GM12878 (cell line): ENCODE data around the gene TMEM63B. TPM values are rescaled to one million over a fixed set of nuclear protein-coding genes. Genes with fewer than 3 reads are reported as not detected.

Source experiments
- BHLHE40 ChIP-seq, 2 experiments: fragments of 450-650 bp in 1 of 2; IDR thresholded peaks; 2 replicates each; pipeline ENCODE4 v1.6.1; 2011 to 2017; ENCODE audit warnings: low read depth in 2 of 2, borderline replicate concordance in 1 of 2, improper control_type of control experiment in 1 of 2, low read length in 1 of 2, mild to moderate bottlenecking in 1 of 2
- CHD1 ChIP-seq: IDR thresholded peaks from 2 replicates; pipeline ENCODE4 v1.6.1; 2012; ENCODE audit warnings: low read depth, low read length, improper control_type of control experiment
- CHD2 ChIP-seq: IDR thresholded peaks from 2 replicates; pipeline ENCODE4 v1.6.1; 2011; ENCODE audit warnings: low read depth, low read length, improper control_type of control experiment, borderline replicate concordance
- CREB1 ChIP-seq: IDR thresholded peaks from 2 replicates; pipeline ENCODE4 v1.6.1; 2012; ENCODE audit warnings: low read depth, mild to moderate bottlenecking, inconsistent platforms
- CREM ChIP-seq: IDR thresholded peaks from 2 replicates; pipeline ENCODE4 v1.6.1; 2014; ENCODE audit warnings: antibody characterized with exemption, low read depth
- ETV6 ChIP-seq, 2 experiments: fragments of 450-650 bp in 1 of 2; IDR thresholded peaks in 1 of 2; conservative IDR thresholded peaks in 1 of 2; 2 replicates each; pipeline ENCODE4 v1.6.1; 2014; ENCODE audit warnings: antibody characterized with exemption in 1 of 2, borderline replicate concordance in 1 of 2, low read depth in 1 of 2, mild to moderate bottlenecking in 1 of 2, moderate library complexity in 1 of 2
- FOXK2 ChIP-seq: fragments of 450-650 bp; IDR thresholded peaks from 2 replicates; pipeline ENCODE4 v1.6.1; 2017; ENCODE audit warnings: mild to moderate bottlenecking, moderate library complexity
- HDGF ChIP-seq: fragments of 450-650 bp; IDR thresholded peaks from 2 replicates; pipeline ENCODE4 v1.6.1; 2016; ENCODE audit warnings: antibody characterized with exemption
- IRF4 ChIP-seq: IDR thresholded peaks from 2 replicates; pipeline ENCODE4 v1.6.1; 2011; ENCODE audit warnings: low read depth, low read length
- MYB ChIP-seq: fragments of 150-350 bp; IDR thresholded peaks from 2 replicates; pipeline ENCODE4 v1.6.1; 2014; ENCODE audit warnings: mild to moderate bottlenecking, low read depth, low read length, borderline replicate concordance
- PAX5 ChIP-seq: IDR thresholded peaks from 2 replicates; pipeline ENCODE4 v1.6.1; 2011; ENCODE audit warnings: low read depth, low read length, borderline replicate concordance
- POLR2AphosphoS5 ChIP-seq: IDR thresholded peaks from 2 replicates; pipeline ENCODE4 v1.6.1; 2011; ENCODE audit warnings: mild to moderate bottlenecking, low read length, inconsistent platforms
- RAD21 ChIP-seq: IDR thresholded peaks from 2 replicates; pipeline ENCODE4 v1.6.1; 2011; ENCODE audit warnings: mild to moderate bottlenecking, low read depth, low read length, moderate library complexity; ENCODE audit not compliant: insufficient read depth
- RB1 ChIP-seq: fragments of 450-650 bp; formaldehyde crosslinking; IDR thresholded peaks from 2 replicates; pipeline ENCODE4 v1.6.1; 2017; ENCODE audit warnings: mild to moderate bottlenecking, borderline replicate concordance
- RUNX3 ChIP-seq: IDR thresholded peaks from 2 replicates; pipeline ENCODE4 v1.6.1; 2012; ENCODE audit warnings: low read length, inconsistent platforms
- SMC3 ChIP-seq: IDR thresholded peaks from 2 replicates; pipeline ENCODE4 v1.6.1; 2011; ENCODE audit warnings: low read length, improper control_type of control experiment, borderline replicate concordance
- SREBF1 ChIP-seq: IDR thresholded peaks from 2 replicates; pipeline ENCODE4 v1.6.1; 2012; ENCODE audit warnings: mild to moderate bottlenecking, low read length
- STAT3 ChIP-seq: IDR thresholded peaks from 2 replicates; pipeline ENCODE4 v1.6.1; 2011; ENCODE audit warnings: low read depth, low read length, improper control_type of control experiment
- ZBED1 ChIP-seq: IDR thresholded peaks from 2 replicates; pipeline ENCODE4 v1.6.1; 2016; ENCODE audit warnings: borderline replicate concordance
- ZSCAN29 ChIP-seq: fragments of 450-650 bp; IDR thresholded peaks from 2 replicates; pipeline ENCODE4 v1.6.1; 2017; ENCODE audit warnings: mild to moderate bottlenecking, moderate library complexity
- ZZZ3 ChIP-seq: IDR thresholded peaks from 2 replicates; pipeline ENCODE4 v1.6.1; 2011; ENCODE audit warnings: low read depth; ENCODE audit not compliant: control insufficient read depth, insufficient read length
- polyA plus RNA-seq, 11 experiments: library from polyadenylated mRNA; depleted of rRNA in 4 of 11; unstranded in 6 of 11; stranded (reverse) in 5 of 11; fragments of >200 nt; fragmentation: Nextera tagmentation in 4 of 11; fragmentation: Illumina TruSeq in 1 of 11; extraction: Ambion mirVana in 4 of 11; extraction: Trizol in 1 of 11; gene quantifications; 1 replicate in 1 of 11; 2 replicates in 10 of 11; pipeline versions ENCODE4 v1.2.1 to v1.2.3, GENCODE V29; 2011 to 2016; ENCODE audit warnings: inconsistent platforms in 2 of 11, missing spikeins in 2 of 11, low read depth in 1 of 11
- total RNA-seq, 4 experiments: library from RNA; depleted of rRNA in 3 of 4; stranded (reverse); fragments of >200 nt in 3 of 4; fragmentation: Illumina TruSeq in 1 of 4; extraction: Trizol in 1 of 4; gene quantifications; 2 replicates each; pipeline versions ENCODE4 v1.2.1 to v1.2.3, GENCODE V29; 2013 to 2021
- TF ChIP-seq, protein P1 (sequence below): fragments of 450-650 bp; IDR thresholded peaks from 2 replicates; pipeline ENCODE4 v1.6.1; 2016; ENCODE audit warnings: mild to moderate bottlenecking
- TF ChIP-seq, protein P2 (sequence below): IDR thresholded peaks from 2 replicates; pipeline ENCODE4 v1.6.1; 2012; ENCODE audit warnings: low read depth, low read length, improper control_type of control experiment
- TF ChIP-seq, protein P3 (sequence below): fragments of 450-650 bp; IDR thresholded peaks from 2 replicates; pipeline ENCODE4 v1.6.1; 2017; ENCODE audit warnings: borderline replicate concordance
- TF ChIP-seq, protein P4 (sequence below): fragments of 450-650 bp; formaldehyde crosslinking; IDR thresholded peaks from 2 replicates; pipeline ENCODE4 v1.5.0; 2022; ENCODE audit warnings: mild to moderate bottlenecking, missing genetic modification characterization
- TF ChIP-seq, protein P5 (sequence below): IDR thresholded peaks from 2 replicates; pipeline ENCODE4 v1.6.1; 2012; ENCODE audit warnings: low read length, inconsistent platforms

TMEM63B gene
- total and polyA plus RNA-seq, 10 of the 15 experiments (the other 5 are each of a cell fraction or from before 2014, with no cell fraction given) = 0.09 to 15.0 (median 7.1) TPM; not detected in 1

DNA sequence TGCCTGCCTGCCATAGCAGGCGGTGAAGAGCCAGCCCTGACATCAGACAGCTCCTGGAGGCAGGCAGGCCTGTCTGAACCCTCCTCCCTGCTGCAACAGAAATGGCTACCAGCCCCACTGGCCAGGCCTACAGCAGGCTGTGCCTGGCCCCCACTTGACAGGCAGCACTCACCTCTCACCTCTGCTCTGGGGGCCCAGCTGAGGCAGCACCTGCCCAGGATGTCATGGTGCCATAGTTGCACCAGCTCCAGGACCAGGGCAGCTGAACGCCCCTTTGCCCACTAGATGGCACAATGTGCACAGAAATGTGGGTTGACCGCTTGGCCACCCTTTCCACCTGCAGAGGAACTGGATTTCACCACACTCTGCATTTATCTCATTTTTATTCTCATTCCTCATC is 30.7 kb upstream of the TMEM63B start (continued):
- TF ChIP-seq MYB (no peak), CREB1 (no peak), CHD2 (no peak), STAT3 (no peak), IRF4 (no peak), SMC3 (peak; percentile 83), ETV6 (conservative IDR thresholded peaks at IDR 0.05 in 1 of 2, IDR thresholded peaks at IDR 0.05 in 1 of 2; ENCODE audit: borderline replicate concordance in 1 of 2, low read depth in 1 of 2) (no peak), POLR2AphosphoS5 (no peak), PAX5 (peak; percentile 60; the same call in 1 of the 2 replicates), BHLHE40 (IDR thresholded peaks at IDR 0.05; ENCODE audit: borderline replicate concordance in 1 of 2, low read depth in 2 of 2, low read length in 1 of 2) (peak; percentile 25 to 40; a peak in 1 of 4 replicates), ZZZ3 (no peak), CHD1 (no peak), SREBF1 (no peak), RAD21 (peak; percentile 90), ZSCAN29 (no peak), HDGF (peak; percentile 51; the same call in 1 of the 2 replicates), FOXK2 (no peak), RB1 (no peak), RUNX3 (peak; percentile 45; the same call in 1 of the 2 replicates), CREM (no peak), ZBED1 (no peak)
- TF ChIP-seq, protein P1, sequence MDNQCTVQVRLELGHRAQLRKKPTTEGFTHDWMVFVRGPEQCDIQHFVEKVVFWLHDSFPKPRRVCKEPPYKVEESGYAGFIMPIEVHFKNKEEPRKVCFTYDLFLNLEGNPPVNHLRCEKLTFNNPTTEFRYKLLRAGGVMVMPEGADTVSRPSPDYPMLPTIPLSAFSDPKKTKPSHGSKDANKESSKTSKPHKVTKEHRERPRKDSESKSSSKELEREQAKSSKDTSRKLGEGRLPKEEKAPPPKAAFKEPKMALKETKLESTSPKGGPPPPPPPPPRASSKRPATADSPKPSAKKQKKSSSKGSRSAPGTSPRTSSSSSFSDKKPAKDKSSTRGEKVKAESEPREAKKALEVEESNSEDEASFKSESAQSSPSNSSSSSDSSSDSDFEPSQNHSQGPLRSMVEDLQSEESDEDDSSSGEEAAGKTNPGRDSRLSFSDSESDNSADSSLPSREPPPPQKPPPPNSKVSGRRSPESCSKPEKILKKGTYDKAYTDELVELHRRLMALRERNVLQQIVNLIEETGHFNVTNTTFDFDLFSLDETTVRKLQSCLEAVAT = no peak
- TF ChIP-seq, protein P2, sequence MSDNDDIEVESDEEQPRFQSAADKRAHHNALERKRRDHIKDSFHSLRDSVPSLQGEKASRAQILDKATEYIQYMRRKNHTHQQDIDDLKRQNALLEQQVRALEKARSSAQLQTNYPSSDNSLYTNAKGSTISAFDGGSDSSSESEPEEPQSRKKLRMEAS = no peak
- TF ChIP-seq, protein P3, sequence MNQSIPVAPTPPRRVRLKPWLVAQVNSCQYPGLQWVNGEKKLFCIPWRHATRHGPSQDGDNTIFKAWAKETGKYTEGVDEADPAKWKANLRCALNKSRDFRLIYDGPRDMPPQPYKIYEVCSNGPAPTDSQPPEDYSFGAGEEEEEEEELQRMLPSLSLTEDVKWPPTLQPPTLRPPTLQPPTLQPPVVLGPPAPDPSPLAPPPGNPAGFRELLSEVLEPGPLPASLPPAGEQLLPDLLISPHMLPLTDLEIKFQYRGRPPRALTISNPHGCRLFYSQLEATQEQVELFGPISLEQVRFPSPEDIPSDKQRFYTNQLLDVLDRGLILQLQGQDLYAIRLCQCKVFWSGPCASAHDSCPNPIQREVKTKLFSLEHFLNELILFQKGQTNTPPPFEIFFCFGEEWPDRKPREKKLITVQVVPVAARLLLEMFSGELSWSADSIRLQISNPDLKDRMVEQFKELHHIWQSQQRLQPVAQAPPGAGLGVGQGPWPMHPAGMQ = no peak
- TF ChIP-seq, protein P4, sequence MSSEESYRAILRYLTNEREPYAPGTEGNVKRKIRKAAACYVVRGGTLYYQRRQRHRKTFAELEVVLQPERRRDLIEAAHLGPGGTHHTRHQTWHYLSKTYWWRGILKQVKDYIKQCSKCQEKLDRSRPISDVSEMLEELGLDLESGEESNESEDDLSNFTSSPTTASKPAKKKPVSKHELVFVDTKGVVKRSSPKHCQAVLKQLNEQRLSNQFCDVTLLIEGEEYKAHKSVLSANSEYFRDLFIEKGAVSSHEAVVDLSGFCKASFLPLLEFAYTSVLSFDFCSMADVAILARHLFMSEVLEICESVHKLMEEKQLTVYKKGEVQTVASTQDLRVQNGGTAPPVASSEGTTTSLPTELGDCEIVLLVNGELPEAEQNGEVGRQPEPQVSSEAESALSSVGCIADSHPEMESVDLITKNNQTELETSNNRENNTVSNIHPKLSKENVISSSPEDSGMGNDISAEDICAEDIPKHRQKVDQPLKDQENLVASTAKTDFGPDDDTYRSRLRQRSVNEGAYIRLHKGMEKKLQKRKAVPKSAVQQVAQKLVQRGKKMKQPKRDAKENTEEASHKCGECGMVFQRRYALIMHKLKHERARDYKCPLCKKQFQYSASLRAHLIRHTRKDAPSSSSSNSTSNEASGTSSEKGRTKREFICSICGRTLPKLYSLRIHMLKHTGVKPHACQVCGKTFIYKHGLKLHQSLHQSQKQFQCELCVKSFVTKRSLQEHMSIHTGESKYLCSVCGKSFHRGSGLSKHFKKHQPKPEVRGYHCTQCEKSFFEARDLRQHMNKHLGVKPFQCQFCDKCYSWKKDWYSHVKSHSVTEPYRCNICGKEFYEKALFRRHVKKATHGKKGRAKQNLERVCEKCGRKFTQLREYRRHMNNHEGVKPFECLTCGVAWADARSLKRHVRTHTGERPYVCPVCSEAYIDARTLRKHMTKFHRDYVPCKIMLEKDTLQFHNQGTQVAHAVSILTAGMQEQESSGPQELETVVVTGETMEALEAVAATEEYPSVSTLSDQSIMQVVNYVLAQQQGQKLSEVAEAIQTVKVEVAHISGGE (CRISPR knock-in tag) = no peak
- TF ChIP-seq, protein P5, sequence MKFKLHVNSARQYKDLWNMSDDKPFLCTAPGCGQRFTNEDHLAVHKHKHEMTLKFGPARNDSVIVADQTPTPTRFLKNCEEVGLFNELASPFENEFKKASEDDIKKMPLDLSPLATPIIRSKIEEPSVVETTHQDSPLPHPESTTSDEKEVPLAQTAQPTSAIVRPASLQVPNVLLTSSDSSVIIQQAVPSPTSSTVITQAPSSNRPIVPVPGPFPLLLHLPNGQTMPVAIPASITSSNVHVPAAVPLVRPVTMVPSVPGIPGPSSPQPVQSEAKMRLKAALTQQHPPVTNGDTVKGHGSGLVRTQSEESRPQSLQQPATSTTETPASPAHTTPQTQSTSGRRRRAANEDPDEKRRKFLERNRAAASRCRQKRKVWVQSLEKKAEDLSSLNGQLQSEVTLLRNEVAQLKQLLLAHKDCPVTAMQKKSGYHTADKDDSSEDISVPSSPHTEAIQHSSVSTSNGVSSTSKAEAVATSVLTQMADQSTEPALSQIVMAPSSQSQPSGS = no peak
